Ishikawa (cell line): ENCODE measurements around the gene AXIN2.

Experiments used
- CEBPB ChIP-seq: IDR thresholded peaks from 2 replicates; pipeline ENCODE4 v1.6.1; 2012
- CREB1 ChIP-seq: IDR thresholded peaks from 2 replicates; pipeline ENCODE4 v1.6.1; 2012; ENCODE audit warnings: low read depth
- EP300 ChIP-seq: IDR thresholded peaks from 2 replicates; pipeline ENCODE4 v1.6.1; 2012; ENCODE audit warnings: borderline replicate concordance
- TEAD4 ChIP-seq: IDR thresholded peaks from 2 replicates; pipeline ENCODE4 v1.6.1; 2012
- YY1 ChIP-seq: IDR thresholded peaks from 2 replicates; pipeline ENCODE4 v1.6.1; 2012; ENCODE audit warnings: low read depth
- TF ChIP-seq, protein P1 (sequence below): IDR thresholded peaks from 2 replicates; pipeline ENCODE4 v1.6.1; 2012
- TF ChIP-seq, protein P2 (sequence below): IDR thresholded peaks from 2 replicates; pipeline ENCODE4 v1.6.1; 2012

DNA sequence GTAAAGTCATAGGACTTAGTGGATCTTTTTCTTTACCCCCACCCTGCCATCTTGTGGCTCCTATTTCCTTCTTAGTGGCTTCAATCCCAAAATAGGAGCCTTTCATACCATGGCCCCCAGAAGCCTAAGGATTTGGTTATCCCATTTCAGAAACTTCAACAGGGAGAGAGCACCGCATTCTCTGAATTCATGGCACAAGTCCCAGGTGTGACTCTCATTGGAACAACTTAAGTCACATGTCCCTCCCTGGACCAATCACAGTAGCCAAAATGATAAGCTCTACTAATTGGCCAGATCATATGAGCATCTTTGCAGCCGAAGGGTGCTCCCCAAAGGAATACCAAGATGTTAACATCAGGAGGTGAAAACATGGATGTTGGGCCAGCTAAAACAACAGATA lies 43.2 kb downstream of the AXIN2 start:
- TF ChIP-seq EP300 (no peak), YY1 (no peak), CEBPB (no peak), TEAD4 (no peak), CREB1 (no peak)
- TF ChIP-seq, protein P1, sequence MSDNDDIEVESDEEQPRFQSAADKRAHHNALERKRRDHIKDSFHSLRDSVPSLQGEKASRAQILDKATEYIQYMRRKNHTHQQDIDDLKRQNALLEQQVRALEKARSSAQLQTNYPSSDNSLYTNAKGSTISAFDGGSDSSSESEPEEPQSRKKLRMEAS: no peak
- TF ChIP-seq, protein P2, sequence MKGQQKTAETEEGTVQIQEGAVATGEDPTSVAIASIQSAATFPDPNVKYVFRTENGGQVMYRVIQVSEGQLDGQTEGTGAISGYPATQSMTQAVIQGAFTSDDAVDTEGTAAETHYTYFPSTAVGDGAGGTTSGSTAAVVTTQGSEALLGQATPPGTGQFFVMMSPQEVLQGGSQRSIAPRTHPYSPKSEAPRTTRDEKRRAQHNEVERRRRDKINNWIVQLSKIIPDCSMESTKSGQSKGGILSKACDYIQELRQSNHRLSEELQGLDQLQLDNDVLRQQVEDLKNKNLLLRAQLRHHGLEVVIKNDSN: peak; percentile 77
